ENCODE results near the gene UMPS. TPM values are rescaled to one million over a fixed set of nuclear protein-coding genes. Genes with fewer than 3 reads are reported as not detected.
"Not testable (repeated sequence)": the region's sequence is repeated elsewhere in the genome, so short reads cannot be mapped to it uniquely, and the experiment has no call there.

The UMPS gene
- total RNA-seq, 1 experiment from 2014 or later, result 84.5 TPM

- DNase-seq (ENCODE audit: low spot score), result not testable (repeated sequence)
Observed at GRCh38 chr3:124707223-124707622, 23.0 kb upstream of the UMPS start.

GRCh38 chr3:124707656-124708062, 22.6 kb upstream of the UMPS start:
- DNase-seq (ENCODE audit: low spot score), result peak; percentile 32

- no peak for DNase-seq (ENCODE audit: low spot score)
Observed at GRCh38 chr3:124714223-124714853, 15.9 kb upstream of the UMPS start.

- no peak for DNase-seq (ENCODE audit: low spot score)
Observed at GRCh38 chr3:124722589-124722988, 7.7 kb upstream of the UMPS start.

- no peak for DNase-seq (ENCODE audit: low spot score)
Observed at GRCh38 chr3:124730941-124731297, 667 bp downstream of the UMPS start.

GRCh38 chr3:124731760-124732159, 1.5 kb downstream of the UMPS start:
- DNase-seq (ENCODE audit: low spot score), result no peak

- no peak for DNase-seq (ENCODE audit: low spot score)
Observed at GRCh38 chr3:124741027-124741426, 10.8 kb downstream of the UMPS start.

GRCh38 chr3:124745756-124746155, 15.5 kb downstream of the UMPS start:
- DNase-seq (ENCODE audit: low spot score), result no peak

- no peak for DNase-seq (ENCODE audit: low spot score)
Observed at GRCh38 chr3:124747111-124747981, 17.1 kb downstream of the UMPS start.

- DNase-seq (ENCODE audit: low spot score), result no peak
Observed at GRCh38 chr3:124748560-124749198, 18.4 kb downstream of the UMPS start.

- DNase-seq (ENCODE audit: low spot score), result not testable (repeated sequence)
Observed at GRCh38 chr3:124749877-124750276, 19.6 kb downstream of the UMPS start.

GRCh38 chr3:124751501-124751900, 21.2 kb downstream of the UMPS start:
- no peak for DNase-seq (ENCODE audit: low spot score)

- DNase-seq (ENCODE audit: low spot score), result no peak
Observed at GRCh38 chr3:124752051-124752450, 21.8 kb downstream of the UMPS start.

- not testable (repeated sequence) for DNase-seq (ENCODE audit: low spot score)
Observed at GRCh38 chr3:124757926-124758325, 27.7 kb downstream of the UMPS start.

- no peak for DNase-seq (ENCODE audit: low spot score)
Observed at GRCh38 chr3:124758851-124759635, 28.8 kb downstream of the UMPS start.

GRCh38 chr3:124759666-124760401, 29.6 kb downstream of the UMPS start:
- no peak for DNase-seq (ENCODE audit: low spot score)

GRCh38 chr3:124760601-124761000, 30.3 kb downstream of the UMPS start:
- peak; percentile 58 for DNase-seq (ENCODE audit: low spot score)

- DNase-seq (ENCODE audit: low spot score), result peak; percentile 78
Observed at GRCh38 chr3:124761250-124761796, 31.1 kb downstream of the UMPS start.

GRCh38 chr3:124761935-124762660, 31.8 kb downstream of the UMPS start:
- DNase-seq (ENCODE audit: low spot score), result no peak

- no peak for DNase-seq (ENCODE audit: low spot score)
Observed at GRCh38 chr3:124762661-124763011, 32.4 kb downstream of the UMPS start.
